GM21528 (cell line): ENCODE results near the gene SH2D5.
"Not testable (repeated sequence)": the region's sequence is repeated elsewhere in the genome, so short reads cannot be mapped to it uniquely, and the experiment has no call there.

Source experiments
- ATAC-seq: cut with Tn5 transposase; IDR thresholded peaks from one replicate; pipeline ENCODE4 v1.9.1; 2021; ENCODE audit warnings: mild to moderate bottlenecking, moderate library complexity; ENCODE audit not compliant: unreplicated experiment, low FRiP score

SH2D5 gene

DNA sequence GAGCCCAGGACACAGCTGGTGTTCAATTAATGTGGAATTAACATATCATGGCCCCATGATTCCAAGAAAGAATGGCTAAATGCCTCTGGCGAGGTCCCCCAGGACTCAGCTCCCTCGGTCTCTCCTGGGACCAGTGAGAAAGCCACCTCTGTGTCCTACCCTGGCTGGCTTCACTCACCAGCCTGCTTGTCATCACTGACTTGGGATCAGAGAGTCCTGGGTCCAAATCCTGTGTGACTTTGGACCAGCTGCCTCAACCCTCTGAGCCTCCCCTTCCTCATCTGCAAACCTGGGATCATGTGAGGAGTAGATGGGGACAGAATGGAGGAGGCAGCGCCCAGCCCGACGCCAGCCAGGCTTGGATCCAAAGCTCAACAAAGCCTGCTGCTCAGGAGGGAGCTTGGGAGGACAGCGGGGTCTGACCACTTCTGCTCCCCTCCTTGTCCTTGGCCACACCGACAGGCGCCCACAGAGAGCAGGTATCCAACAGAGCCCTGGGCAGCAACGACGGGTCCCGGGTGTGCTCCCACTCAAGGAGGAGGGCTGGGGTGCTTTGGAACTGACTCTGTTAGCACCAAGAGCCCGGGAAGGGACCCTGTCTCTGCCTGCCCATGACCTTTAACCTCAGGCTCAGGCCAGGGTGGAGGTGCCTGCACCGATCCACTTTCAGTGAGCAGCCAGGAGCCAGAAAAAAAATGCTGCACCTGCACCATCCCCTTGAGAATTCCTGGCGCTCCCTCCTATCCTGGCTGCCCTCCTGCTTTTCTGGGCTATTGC, 3.2 kb downstream of the SH2D5 start:
- ATAC-seq = no peak

- ATAC-seq = no peak
Measured at GRCh38 chr1:20728371-20729154, 3.9 kb downstream of the SH2D5 start.

GRCh38 chr1:20727746-20728316, 4.7 kb downstream of the SH2D5 start:
- ATAC-seq = no peak

DNA sequence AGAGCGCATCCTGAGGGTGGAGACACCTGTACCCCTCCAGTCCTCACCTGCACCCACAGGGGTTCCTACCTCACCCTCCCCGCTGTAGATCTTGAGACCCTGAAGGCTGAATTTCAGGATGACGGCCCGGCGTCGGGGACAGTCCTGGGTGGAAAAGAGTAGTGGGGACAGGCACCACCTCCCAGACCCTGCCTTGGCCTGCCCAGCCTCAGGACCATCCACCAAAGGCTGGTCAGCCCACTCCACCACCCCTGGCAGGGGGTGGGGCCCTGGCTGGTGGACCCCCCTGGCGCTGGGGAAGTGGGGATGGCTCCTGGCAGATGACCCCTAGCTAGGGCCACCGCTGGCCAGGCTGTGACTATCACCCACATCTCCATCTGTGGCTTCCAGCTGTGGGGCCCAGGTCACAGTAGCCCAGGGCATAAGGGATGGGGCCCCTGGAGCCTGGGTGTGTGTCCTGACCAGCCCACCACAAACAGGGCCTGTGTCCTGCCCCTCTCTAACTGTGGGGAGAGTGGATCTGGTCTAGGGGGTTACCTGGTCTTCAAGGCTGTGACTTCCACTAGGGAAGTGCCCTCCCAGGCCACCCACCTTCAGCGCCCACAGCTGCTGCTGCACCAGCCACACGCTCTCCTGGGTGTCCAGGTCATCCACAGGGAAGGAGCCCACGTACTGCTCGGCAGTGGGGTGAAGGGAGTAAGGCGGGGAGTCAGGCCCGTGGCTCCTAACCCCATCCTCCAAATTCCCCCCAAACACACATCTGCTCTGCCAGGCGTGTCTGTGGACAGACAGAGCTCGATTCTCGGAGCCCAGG, 5.4 kb downstream of the SH2D5 start:
- no peak for ATAC-seq

- no peak for ATAC-seq
Measured at GRCh38 chr1:20726118-20726911, 6.2 kb downstream of the SH2D5 start.

DNA sequence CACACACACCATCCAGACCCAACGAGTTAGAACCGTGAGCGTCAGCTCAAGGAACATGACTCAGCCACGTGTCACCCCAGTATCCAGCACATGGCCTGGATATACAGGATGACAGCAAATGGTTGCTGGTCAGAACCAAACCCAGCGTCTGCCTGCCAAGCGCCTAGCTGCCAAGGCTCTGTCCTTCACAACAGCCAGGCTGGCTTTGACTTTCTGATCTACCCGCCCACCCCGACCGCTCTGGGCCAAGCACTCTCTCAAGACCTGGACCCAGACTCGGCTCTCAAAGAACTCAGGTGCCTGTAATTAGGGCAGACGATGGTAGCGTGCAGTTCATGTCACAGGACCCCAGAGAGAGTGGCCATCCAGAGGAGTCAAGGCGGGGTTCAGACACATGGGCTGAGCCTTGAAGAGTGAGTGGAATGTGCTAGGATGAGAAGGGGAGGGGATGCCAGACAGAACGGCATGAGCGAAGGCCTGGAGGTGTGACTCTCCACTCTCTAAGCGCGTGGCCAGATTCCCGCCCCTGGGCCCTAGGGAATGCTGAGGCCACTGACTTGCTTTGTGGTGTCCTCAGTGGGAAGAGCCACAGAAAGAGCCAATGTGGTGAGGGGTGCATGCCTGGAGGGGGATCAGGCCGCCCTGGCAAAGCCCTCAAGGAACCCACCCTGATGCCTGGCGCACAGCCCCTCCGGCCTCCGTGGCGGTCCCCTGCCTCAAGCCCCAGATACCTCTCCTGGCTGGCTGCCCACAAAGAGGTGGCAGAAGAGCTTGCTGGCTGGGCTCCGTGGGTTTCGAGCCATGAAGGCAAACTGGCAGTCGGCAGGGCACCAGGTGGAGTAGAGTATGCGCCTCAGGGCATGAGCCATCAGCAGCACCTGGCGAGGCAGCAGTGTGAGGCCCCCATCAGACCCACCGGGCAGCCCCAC, 7.0 kb downstream of the SH2D5 start:
- ATAC-seq = no peak

DNA sequence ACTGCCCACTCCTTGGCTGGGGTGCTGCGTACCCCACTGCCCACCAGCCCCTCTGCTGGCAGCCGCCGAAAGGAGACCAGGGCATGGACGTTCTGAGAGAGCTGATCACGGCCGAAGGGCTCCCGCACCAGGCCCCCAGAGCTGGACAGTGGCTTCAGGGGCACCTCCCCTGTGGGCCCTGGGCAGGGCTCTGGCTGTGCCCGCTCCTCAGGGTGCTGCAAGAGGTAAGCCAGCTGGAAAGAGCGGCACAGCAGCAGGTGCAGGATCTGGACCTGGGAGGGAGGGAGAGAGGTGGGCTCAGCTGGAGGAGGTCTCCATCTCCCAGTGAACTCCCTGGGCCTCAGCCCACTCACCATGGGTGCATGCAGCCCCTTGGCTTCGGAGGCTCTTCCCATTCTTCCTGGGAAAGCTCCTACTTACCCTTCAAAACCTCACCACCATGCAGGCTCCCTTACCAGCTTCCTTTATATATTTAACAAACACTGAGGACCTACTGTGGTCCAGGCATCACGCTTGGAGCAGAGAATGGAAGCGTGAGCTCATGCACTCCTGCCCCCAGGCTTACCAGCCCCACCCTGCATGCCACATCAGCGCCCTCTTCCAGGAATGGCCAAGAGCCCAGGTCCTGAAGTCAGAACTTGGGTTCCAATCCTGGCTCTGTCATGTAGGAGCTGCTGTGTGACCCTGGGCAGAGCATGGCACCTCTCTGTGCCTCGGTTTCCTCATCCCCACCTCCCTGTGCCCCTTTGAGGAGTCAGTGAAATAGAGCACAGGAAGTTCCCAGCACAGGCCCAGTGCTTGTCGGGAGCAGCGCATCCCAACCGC, 7.9 kb downstream of the SH2D5 start:
- no peak for ATAC-seq

GRCh38 chr1:20723537-20724363, 8.8 kb downstream of the SH2D5 start:
- no peak for ATAC-seq

DNA sequence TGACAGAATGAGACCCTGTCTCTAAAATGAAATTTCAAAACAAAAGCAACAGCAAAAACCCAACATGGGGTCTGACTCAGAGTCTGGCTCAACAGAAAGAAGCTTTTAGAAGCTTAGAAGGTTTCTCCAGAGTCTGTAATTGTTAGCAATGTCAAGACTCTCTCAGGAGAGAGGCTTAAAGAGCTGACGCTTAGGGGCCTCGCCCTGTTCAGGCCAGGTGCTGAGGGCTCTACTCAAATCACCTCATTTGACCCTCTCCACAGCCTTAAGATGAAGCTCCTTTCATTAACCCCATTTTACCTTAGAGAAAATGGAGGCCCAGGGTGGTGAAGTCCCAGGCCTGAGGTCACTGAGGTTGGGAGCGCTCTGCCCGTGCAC, 9.4 kb downstream of the SH2D5 start:
- ATAC-seq = no peak

GRCh38 chr1:20721117-20722061, 11.1 kb downstream of the SH2D5 start:
- no peak for ATAC-seq

DNA sequence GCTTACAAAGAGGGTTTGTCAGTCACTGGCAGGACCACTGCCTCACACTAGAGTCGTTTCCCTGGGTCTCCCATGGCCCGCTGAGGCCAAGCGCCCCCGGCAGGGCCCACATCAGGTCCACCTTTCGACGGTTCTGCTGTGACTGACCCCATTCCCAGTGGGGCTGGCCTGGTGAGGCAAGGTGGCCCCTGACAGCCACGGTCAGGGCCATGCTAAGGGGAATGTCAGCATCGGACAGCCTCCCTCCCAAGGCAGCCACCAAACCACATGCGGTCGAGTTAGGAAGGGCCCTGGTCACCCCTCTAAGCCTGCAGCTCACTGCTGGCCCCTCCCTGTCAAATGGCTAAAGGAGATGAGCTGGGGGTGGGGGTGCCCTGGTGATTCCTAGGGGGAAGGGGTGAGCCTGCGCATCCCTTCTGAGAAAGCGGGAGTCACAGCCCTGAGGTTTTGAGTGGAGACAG, 11.8 kb downstream of the SH2D5 start:
- no peak for ATAC-seq

GRCh38 chr1:20719871-20720620, 12.5 kb downstream of the SH2D5 start:
- ATAC-seq = no peak

DNA sequence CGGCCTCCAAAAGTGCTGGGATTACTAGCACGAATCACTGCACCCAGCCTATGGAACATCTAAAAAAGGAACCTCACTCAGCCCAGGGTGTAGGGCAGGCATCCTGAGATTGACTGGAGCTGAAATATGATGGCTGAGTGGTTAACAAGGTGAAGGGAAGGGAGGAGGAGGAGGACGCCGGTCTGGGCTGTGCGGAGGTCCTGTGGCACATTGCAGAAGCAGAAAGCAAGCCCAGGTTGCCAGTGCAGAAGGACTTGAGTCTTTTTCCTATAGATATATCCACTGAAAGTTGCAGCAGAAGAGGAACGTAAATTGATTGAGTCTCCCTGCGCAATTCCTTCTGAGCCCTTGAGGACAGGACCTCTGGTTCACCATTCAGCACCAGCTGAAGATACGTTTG, 13.2 kb downstream of the SH2D5 start:
- ATAC-seq = no peak

DNA sequence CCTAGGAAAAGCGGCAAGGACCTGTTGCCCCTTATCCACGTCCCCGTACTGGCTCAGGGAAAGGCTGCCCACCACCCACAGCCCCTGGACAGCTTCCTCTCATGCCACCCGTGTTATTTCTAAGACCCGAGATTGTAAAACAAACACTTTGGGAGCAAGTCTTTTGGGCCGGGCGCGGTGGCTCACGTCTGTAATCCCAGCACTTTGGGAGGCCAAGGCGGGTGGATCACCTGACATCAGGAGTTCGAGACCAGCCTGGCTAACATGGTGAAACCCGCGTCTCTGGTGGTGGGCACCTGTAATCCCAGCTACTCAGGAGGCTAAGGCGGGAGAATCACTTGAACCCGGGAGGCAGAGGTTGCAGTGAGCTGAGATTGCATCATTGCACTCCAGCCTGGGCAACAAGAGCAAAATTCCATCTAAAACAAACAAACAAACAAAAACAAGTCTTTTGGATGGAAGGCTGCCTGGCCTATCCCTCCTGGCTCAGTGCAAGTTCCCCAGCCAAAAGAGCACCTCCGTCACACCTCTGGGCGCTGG, 14.1 kb downstream of the SH2D5 start:
- not testable (repeated sequence) for ATAC-seq
